Lower lobe of right lung (tissue), 2 donors: ENCODE data around the gene CABLES1. TPM values are rescaled to one million over a fixed set of nuclear protein-coding genes. Genes with fewer than 3 reads are reported as not detected.
A peak's percentile ranks its signal among the peaks of the same experiment; 100 is the strongest.
"Not testable (repeated sequence)": the region's sequence is repeated elsewhere in the genome, so short reads cannot be mapped to it uniquely, and the experiment has no call there.

Source experiments
- ATAC-seq, 2 donors: fragments of 200-7000 bp; cut with Tn5 transposase; one replicate each; pipeline ENCODE4 v1.9.1; 2020 to 2022; ENCODE audit warnings: mild to moderate bottlenecking in 2 of 2, moderate library complexity in 2 of 2
- DNase-seq: peaks from one replicate; pipeline ENCODE4 v3.0.0-alpha.2; 2020
- H3K27ac ChIP-seq: fragments of 200-600 bp; one replicate; pipeline ENCODE4 v1.8.0; 2022
- H3K27me3 ChIP-seq: fragments of 200-600 bp; one replicate; pipeline ENCODE4 v1.8.0; 2022; ENCODE audit warnings: low read depth
- H3K36me3 ChIP-seq: fragments of 200-600 bp; one replicate; pipeline ENCODE4 v1.8.0; 2022; ENCODE audit warnings: mild to moderate bottlenecking
- H3K4me1 ChIP-seq: fragments of 200-600 bp; one replicate; pipeline ENCODE4 v1.8.0; 2022
- H3K4me3 ChIP-seq: fragments of 200-600 bp; one replicate; pipeline ENCODE4 v1.8.0; 2022; ENCODE audit warnings: mild to moderate bottlenecking
- H3K9me3 ChIP-seq: fragments of 200-600 bp; one replicate; pipeline ENCODE4 v1.8.0; 2022
- CTCF ChIP-seq: fragments of 200-600 bp; IDR thresholded peaks from one replicate; pipeline ENCODE4 v1.8.0; 2022; ENCODE audit warnings: antibody characterized with exemption, mild to moderate bottlenecking
- intact Hi-C: fragments of 100-400 bp; cut with DNase I; formaldehyde crosslinking; loops from one replicate; pipeline ENCODE4 v1.11.0; 2022
- long read RNA-seq: library from polyadenylated mRNA; unstranded; transcript quantifications from one replicate; pipeline ENCODE4 v2.0.0, GENCODE V29; 2021
- total RNA-seq: library from RNA; stranded (reverse); fragmentation: NEBNext Ultra II Directional; extraction: Animal tissue kit (Norgen Biotek cat#: 25700); gene quantifications from one replicate; pipeline ENCODE4 v1.2.1, GENCODE V29; 2021
- donor health status: DM: no; HTN: yes; CAD: no; lungs with severe emphysema.

The CABLES1 gene
- 44.2 TPM for total RNA-seq
- long read RNA-seq, full-length matches to known transcripts = 67 of 91 reads
- long read RNA-seq, partial matches to known transcripts = 4 of 91 reads
- long read RNA-seq, other reads (novel, unspliced or antisense) = 20 of 91 reads

- peak; percentile 85 for DNase-seq
- Histone ChIP-seq H3K4me1 (peaks cover 57% of the 10 kb centered on the region), H3K4me3 (peak within 1 kb of the TSS; percentile 70), H3K36me3 (no peaks in the 10 kb centered on the region), H3K9me3 (no peaks in the 10 kb centered on the region), H3K27ac (peak within 1 kb of the TSS; percentile 84), H3K27me3 (peaks cover 16% of the 10 kb centered on the region)
- TF ChIP-seq CTCF = no peak
- peak; percentile 39 to 49 for ATAC-seq
- intact Hi-C loops = no loop called here
Observed at GRCh38 chr18:23134780-23135549, at the start of gene CABLES1. Gene CABLES1 (plus strand): TSS chr18:23135485. CDS start chr18:23135763, 278 bp downstream.

- Histone ChIP-seq H3K27me3 (no peaks in the 10 kb centered on the region), H3K36me3 (no peaks in the 10 kb centered on the region), H3K9me3 (no peaks in the 10 kb centered on the region), H3K27ac (no peak overlapping the region), H3K4me1 (peaks cover 4% of the 10 kb centered on the region), H3K4me3 (no peak overlapping the region)
- ATAC-seq (no peak), DNase-seq (no peak)
- intact Hi-C loops = no loop called here
- no peak for TF ChIP-seq CTCF
Observed at GRCh38 chr18:23087352-23087751, 47.9 kb upstream of the CABLES1 start.

GRCh38 chr18:23088310-23088709 is 47.0 kb upstream of the CABLES1 start:
- intact Hi-C loops = no loop called here
- Histone ChIP-seq H3K4me1 (peaks cover 4% of the 10 kb centered on the region), H3K36me3 (no peaks in the 10 kb centered on the region), H3K27ac (no peak overlapping the region), H3K27me3 (no peaks in the 10 kb centered on the region), H3K9me3 (no peaks in the 10 kb centered on the region), H3K4me3 (no peak overlapping the region)
- no peak for TF ChIP-seq CTCF
- DNase-seq (no peak), ATAC-seq (no peak)

GRCh38 chr18:23091017-23091993 is 44.0 kb upstream of the CABLES1 start:
- ATAC-seq, H3K4me3 ChIP-seq, H3K27ac ChIP-seq, H3K36me3 ChIP-seq, H3K27me3 ChIP-seq, intact Hi-C loops, H3K9me3 ChIP-seq, H3K4me1 ChIP-seq, DNase-seq: not testable (repeated sequence)

- intact Hi-C loops = no loop called here
- no peak overlapping the region for H3K4me3 ChIP-seq
- H3K4me1 ChIP-seq = peaks cover 4% of the 10 kb centered on the region
- no peaks in the 10 kb centered on the region for H3K9me3 ChIP-seq
- no peak for TF ChIP-seq CTCF
- no peak for ATAC-seq
- H3K36me3 ChIP-seq = no peaks in the 10 kb centered on the region
- no peak for DNase-seq
- H3K27ac ChIP-seq = no peak overlapping the region
- no peaks in the 10 kb centered on the region for H3K27me3 ChIP-seq
Observed at GRCh38 chr18:23092121-23092520, 43.2 kb upstream of the CABLES1 start.

GRCh38 chr18:23093130-23093529 is 42.2 kb upstream of the CABLES1 start:
- DNase-seq, ATAC-seq, H3K27me3 ChIP-seq, H3K36me3 ChIP-seq, intact Hi-C loops, H3K27ac ChIP-seq, H3K9me3 ChIP-seq, H3K4me1 ChIP-seq, H3K4me3 ChIP-seq: not testable (repeated sequence)
